Measurements from ENCODE around the gene PBX4.

PBX4 gene

DNA sequence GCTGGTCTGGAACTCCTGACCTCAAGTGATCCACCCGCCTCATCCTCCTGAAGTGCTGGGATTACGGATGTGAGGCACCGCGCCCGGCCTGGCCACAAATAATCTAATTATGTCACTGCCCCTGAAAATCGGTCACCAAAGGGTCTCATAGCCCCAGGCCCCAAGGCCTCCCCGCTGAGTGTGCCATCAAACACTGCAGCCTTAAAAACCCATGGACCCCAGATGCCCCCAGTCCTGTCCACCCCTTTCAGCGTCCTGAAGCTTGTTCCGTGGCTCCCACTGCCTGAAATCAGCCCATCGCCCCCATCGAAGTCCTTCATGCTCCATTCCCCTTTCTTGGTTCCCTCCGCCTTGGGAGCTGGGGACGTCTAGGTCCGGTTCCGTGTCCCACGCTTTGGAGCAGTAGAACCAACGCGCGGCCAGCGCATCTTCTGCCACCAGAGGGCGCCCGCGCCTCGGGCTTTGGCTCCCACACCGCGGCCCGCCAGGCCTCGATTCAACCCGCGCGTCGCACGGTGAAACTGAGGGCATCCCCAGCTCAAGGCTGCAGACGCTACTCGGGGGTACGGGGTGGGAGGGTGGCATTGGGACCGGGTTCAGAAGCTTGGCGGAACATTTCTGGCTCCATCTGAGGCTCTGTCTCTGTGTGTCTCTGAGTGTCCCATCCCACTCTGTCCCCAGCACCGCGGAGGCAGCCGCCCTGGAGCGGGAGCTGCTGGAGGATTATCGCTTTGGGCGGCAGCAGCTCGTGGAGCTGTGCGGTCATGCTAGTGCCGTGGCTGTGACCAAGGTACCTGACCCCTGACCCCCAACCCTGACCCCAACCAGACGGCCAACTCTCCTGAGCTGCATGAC, 86.3 kb downstream of the PBX4 start:
- no peak overlapping the region for H3K4me2 ChIP-seq
- no peaks in the 10 kb centered on the region for H3K79me2 ChIP-seq (ENCODE audit: insufficient read depth, low read depth)
- H3K27ac ChIP-seq: no peak overlapping the region
- H3K4me3 ChIP-seq (IDR thresholded peaks at IDR 0.05; ENCODE audit: insufficient read depth, low read depth, low read length): no peak overlapping the region
- H2AFZ ChIP-seq (ENCODE audit: low read depth): no peak overlapping the region
- H3K9ac ChIP-seq: no peak overlapping the region
- no peaks in the 10 kb centered on the region for H4K20me1 ChIP-seq (ENCODE audit: insufficient read depth)
- no peaks in the 10 kb centered on the region for H3K27me3 ChIP-seq (ENCODE audit: insufficient read depth, low read depth)
- no peaks in the 10 kb centered on the region for H3K36me3 ChIP-seq (ENCODE audit: insufficient read depth)
- H3K4me1 ChIP-seq (ENCODE audit: low read depth, poor library complexity, severe bottlenecking): no peaks in the 10 kb centered on the region
- TF ChIP-seq, protein P1, sequence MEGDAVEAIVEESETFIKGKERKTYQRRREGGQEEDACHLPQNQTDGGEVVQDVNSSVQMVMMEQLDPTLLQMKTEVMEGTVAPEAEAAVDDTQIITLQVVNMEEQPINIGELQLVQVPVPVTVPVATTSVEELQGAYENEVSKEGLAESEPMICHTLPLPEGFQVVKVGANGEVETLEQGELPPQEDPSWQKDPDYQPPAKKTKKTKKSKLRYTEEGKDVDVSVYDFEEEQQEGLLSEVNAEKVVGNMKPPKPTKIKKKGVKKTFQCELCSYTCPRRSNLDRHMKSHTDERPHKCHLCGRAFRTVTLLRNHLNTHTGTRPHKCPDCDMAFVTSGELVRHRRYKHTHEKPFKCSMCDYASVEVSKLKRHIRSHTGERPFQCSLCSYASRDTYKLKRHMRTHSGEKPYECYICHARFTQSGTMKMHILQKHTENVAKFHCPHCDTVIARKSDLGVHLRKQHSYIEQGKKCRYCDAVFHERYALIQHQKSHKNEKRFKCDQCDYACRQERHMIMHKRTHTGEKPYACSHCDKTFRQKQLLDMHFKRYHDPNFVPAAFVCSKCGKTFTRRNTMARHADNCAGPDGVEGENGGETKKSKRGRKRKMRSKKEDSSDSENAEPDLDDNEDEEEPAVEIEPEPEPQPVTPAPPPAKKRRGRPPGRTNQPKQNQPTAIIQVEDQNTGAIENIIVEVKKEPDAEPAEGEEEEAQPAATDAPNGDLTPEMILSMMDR (conservative IDR thresholded peaks at IDR 0.05; ENCODE audit: low read depth, low read length): peak; percentile 75

DNA sequence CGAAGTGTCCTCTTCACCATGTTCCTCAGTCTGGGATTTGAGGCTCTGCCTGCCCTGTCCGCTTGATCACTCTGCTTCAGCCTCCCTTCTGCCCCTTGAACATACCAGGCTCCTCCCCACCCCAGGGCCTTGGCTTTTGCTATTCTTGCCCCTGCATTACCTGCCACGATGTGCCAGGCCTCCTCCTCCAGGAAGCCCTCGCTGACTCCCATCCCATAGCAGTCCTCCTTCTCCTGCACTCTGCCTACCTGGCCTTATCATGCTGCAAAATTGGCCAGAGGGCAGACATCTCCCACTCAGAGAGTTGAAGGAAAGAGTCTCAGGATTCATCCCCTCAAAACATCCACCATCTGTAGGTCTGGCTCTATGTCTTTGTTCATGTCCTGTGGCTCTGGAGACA, 87.6 kb downstream of the PBX4 start:
- H3K9ac ChIP-seq: no peak overlapping the region
- TF ChIP-seq, protein P1 (conservative IDR thresholded peaks at IDR 0.05; ENCODE audit: low read depth, low read length): no peak
- H3K27me3 ChIP-seq (ENCODE audit: insufficient read depth, low read depth): no peaks in the 10 kb centered on the region
- no peak overlapping the region for H3K27ac ChIP-seq
- no peak overlapping the region for H2AFZ ChIP-seq (ENCODE audit: low read depth)
- H3K4me1 ChIP-seq (ENCODE audit: low read depth, poor library complexity, severe bottlenecking): no peaks in the 10 kb centered on the region
- no peaks in the 10 kb centered on the region for H3K79me2 ChIP-seq (ENCODE audit: insufficient read depth, low read depth)
- no peaks in the 10 kb centered on the region for H4K20me1 ChIP-seq (ENCODE audit: insufficient read depth)
- no peaks in the 10 kb centered on the region for H3K36me3 ChIP-seq (ENCODE audit: insufficient read depth)
- no peak overlapping the region for H3K4me2 ChIP-seq
- no peak overlapping the region for H3K4me3 ChIP-seq (IDR thresholded peaks at IDR 0.05; ENCODE audit: insufficient read depth, low read depth, low read length)

DNA sequence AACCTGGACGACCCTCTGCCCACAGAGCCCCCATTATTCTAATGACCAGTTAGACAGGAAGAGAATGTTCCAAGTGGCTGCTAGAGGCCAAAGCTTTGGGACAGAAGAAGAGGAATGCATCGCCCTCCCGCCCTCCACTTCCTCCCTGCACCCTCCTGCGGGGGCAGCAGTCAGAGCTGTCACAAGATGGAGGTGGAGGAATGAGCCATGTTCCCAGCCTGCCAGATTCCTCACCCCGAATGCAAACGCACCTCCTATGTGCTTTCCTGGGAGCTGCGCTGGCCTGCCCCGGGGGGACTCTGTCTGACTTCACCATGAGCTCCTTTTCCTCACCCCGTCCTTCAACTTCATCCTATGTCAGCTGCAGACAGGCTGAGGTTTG, 88.1 kb downstream of the PBX4 start:
- Histone ChIP-seq H3K79me2 (ENCODE audit: insufficient read depth, low read depth) (no peaks in the 10 kb centered on the region), H3K4me2 (no peak overlapping the region), H3K4me3 (IDR thresholded peaks at IDR 0.05; ENCODE audit: insufficient read depth, low read depth, low read length) (no peak overlapping the region), H3K27ac (no peak overlapping the region), H4K20me1 (ENCODE audit: insufficient read depth) (no peaks in the 10 kb centered on the region), H3K4me1 (ENCODE audit: low read depth, poor library complexity, severe bottlenecking) (no peaks in the 10 kb centered on the region), H3K9ac (no peak overlapping the region), H2AFZ (ENCODE audit: low read depth) (no peak overlapping the region), H3K36me3 (ENCODE audit: insufficient read depth) (no peaks in the 10 kb centered on the region), H3K27me3 (ENCODE audit: insufficient read depth, low read depth) (no peaks in the 10 kb centered on the region)
- TF ChIP-seq, protein P1 (conservative IDR thresholded peaks at IDR 0.05; ENCODE audit: low read depth, low read length): no peak

DNA sequence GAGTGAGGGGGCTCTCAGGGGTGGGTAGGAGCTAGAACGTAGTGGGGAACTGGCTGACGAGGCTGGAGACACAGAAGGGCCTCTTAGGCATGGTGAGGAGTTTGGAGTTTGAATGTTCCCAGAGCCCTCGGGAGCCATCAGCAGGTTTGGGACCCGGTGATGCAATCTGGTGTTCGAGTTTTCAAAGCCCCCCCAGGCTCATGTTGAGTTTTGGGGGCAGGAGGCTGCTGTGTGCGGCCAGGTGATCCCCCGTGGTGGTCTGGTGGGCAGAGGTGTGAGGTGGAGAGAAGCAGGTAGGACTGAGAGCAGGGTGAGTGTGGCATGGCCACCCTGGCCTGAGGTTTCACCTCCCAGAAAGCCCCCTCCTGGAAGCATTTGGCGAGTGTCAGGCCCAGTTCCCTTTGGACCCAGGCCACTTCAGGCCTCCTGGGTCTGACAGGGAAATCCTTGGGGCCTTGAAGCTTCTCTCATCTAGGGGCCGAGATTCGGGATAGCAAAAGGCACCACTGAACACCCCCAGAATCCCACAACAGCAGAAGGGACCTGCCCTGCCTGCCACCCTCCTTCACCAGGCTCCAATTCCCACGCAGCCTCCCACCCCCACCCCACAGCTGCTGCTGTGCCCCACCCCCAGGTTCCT, 88.6 kb downstream of the PBX4 start:
- no peak overlapping the region for H3K27ac ChIP-seq
- H3K4me3 ChIP-seq (IDR thresholded peaks at IDR 0.05; ENCODE audit: insufficient read depth, low read depth, low read length): no peak overlapping the region
- H4K20me1 ChIP-seq (ENCODE audit: insufficient read depth): no peaks in the 10 kb centered on the region
- TF ChIP-seq, protein P1 (conservative IDR thresholded peaks at IDR 0.05; ENCODE audit: low read depth, low read length): no peak
- no peak overlapping the region for H3K4me2 ChIP-seq
- no peak overlapping the region for H3K9ac ChIP-seq
- no peaks in the 10 kb centered on the region for H3K4me1 ChIP-seq (ENCODE audit: low read depth, poor library complexity, severe bottlenecking)
- no peaks in the 10 kb centered on the region for H3K36me3 ChIP-seq (ENCODE audit: insufficient read depth)
- H3K79me2 ChIP-seq (ENCODE audit: insufficient read depth, low read depth): no peaks in the 10 kb centered on the region; the same call in 1 of the 2 replicates
- H3K27me3 ChIP-seq (ENCODE audit: insufficient read depth, low read depth): no peaks in the 10 kb centered on the region
- no peak overlapping the region for H2AFZ ChIP-seq (ENCODE audit: low read depth)

All from KMS-11 (cell line).